Fibroblast of skin of back (primary cell): ENCODE results near the gene PGC.

ENCODE experiments used
- DNase-seq: peaks from one replicate; pipeline ENCODE4 v3.0.0-alpha.2; 2013

Gene PGC

GRCh38 chr6:41744236-41744787, 2.9 kb downstream of the PGC start:
- no peak for DNase-seq

- no peak for DNase-seq
These were observed 3.6 kb downstream of the PGC start for GRCh38 chr6:41743406-41744235.

- DNase-seq, result no peak
These were observed 5.3 kb downstream of the PGC start for GRCh38 chr6:41741625-41742490.

GRCh38 chr6:41740366-41741162, 6.6 kb downstream of the PGC start:
- DNase-seq, result no peak

- peak; percentile 22 for DNase-seq
These were observed 8.2 kb downstream of the PGC start for GRCh38 chr6:41739041-41739440.

- no peak for DNase-seq
These were observed 9.5 kb downstream of the PGC start for GRCh38 chr6:41737591-41738130.

GRCh38 chr6:41736800-41737555, 10.2 kb downstream of the PGC start:
- DNase-seq, result no peak

GRCh38 chr6:41736186-41736733, 10.9 kb downstream of the PGC start:
- no peak for DNase-seq

GRCh38 chr6:41735427-41736185, 11.6 kb downstream of the PGC start, which contains the start of gene TFEB:
TSS of gene TFEB (minus strand) at chr6:41735608. CDS start at chr6:41691213, 44,395 bp downstream.
- DNase-seq, result peak; percentile 89

- DNase-seq, result peak; percentile 74
These were observed 12.4 kb downstream of the PGC start for GRCh38 chr6:41734666-41735426.

- peak; percentile 68 for DNase-seq
These were observed 13.2 kb downstream of the PGC start for GRCh38 chr6:41733707-41734665.

- no peak for DNase-seq
These were observed 13.9 kb downstream of the PGC start for GRCh38 chr6:41733360-41733706.

- DNase-seq, result no peak
These were observed 14.4 kb downstream of the PGC start for GRCh38 chr6:41732591-41733359.

GRCh38 chr6:41732149-41732548, 15.0 kb downstream of the PGC start:
- DNase-seq, result no peak

- no peak for DNase-seq
These were observed 15.6 kb downstream of the PGC start for GRCh38 chr6:41731561-41732086.

GRCh38 chr6:41730531-41731436, 16.4 kb downstream of the PGC start:
- DNase-seq, result peak; percentile 36
